Large intestine (tissue), 3 donors: ENCODE measurements around the gene RNF213. TPM values are rescaled to one million over a fixed set of nuclear protein-coding genes. Genes with fewer than 3 reads are reported as not detected.
"Not testable (repeated sequence)": the region's sequence is repeated elsewhere in the genome, so short reads cannot be mapped to it uniquely, and the experiment has no call there.

Experiments
- DNase-seq, 2 donors: peaks; one replicate each; pipeline versions ENCODE4 v3.0.0 to v3.0.0-alpha.2; 2013
- H3K27ac ChIP-seq: one replicate; pipeline ENCODE4 v1.5.1; 2013; ENCODE audit warnings: low read length
- H3K27me3 ChIP-seq: 2 replicates; pipeline ENCODE4 v1.6.1; 2013; ENCODE audit warnings: low read length; ENCODE audit not compliant: control insufficient read depth, insufficient read depth
- H3K36me3 ChIP-seq: 2 replicates; pipeline ENCODE4 v1.6.1; 2013; ENCODE audit warnings: low read length; ENCODE audit not compliant: control insufficient read depth, insufficient read depth
- H3K4me1 ChIP-seq: one replicate; pipeline ENCODE4 v1.6.1; 2013; ENCODE audit warnings: low read length; ENCODE audit not compliant: control insufficient read depth, insufficient read depth
- H3K4me3 ChIP-seq: one replicate; pipeline ENCODE4 v1.5.1; 2013; ENCODE audit warnings: low read length
- H3K9me3 ChIP-seq: one replicate; pipeline ENCODE4 v1.6.1; 2013; ENCODE audit warnings: mild to moderate bottlenecking, low read depth, low read length, moderate library complexity; ENCODE audit not compliant: control insufficient read depth
- WGBS: methylation state at CpG from one replicate; pipeline ENCODE4 v1.1.5; 2013; ENCODE audit warnings: low lambda C conversion rate; ENCODE audit not compliant: insufficient coverage; 5-methylcytosine and 5-hydroxymethylcytosine counted together
- polyA plus RNA-seq: library from polyadenylated mRNA; unstranded; fragments of 120-200 nt; gene quantifications from one replicate; pipeline ENCODE4 v1.2.1, GENCODE V29; 2013

Gene RNF213
- polyA plus RNA-seq, 1 donor: 103 TPM

DNA sequence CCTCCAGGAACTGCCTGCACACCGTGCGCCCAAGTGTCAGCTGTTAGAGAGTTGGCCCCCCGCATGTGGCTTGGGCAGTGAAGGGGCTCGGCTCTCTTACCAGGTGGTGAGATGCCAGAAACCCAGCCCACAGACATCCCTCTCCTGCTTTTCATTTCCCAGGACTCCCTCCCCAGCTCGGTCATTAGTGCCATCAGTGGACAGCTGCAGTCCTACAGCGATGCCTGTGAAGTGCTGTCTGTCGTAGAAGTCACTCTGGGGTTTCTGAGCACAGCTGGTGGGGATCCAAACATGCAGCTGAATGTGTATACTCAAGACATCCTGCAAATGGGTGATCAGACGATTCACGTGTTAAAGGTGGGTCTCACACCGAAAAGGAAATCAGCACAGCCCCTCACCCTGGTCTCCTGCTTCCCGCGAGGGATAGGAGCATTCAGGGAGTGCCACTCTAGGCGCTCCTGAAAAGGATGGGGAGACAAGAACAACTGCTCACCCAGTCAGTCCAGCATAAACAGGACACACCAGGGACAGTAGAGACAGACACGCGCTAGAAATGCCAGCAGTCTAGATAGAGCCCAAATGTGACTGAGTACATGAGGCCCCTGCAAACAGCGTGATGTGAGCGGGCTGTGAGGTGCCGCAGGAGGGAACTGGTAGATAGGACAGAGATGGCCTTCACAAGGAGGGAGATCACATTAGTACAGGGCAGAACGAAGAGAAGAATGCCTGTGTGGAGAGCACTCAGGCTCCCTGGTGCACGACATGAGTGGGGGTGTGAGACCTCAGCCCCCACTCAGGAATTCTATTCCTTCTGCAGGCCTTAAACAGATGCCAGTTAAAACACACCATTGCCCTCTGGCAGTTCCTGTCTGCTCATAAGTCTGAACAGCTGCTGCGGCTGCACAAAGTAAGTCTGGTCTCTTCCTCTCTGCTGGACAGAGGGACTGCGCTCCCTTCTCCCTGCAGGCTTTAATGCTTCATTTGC is 128.7 kb downstream of the RNF213 start:
- no peaks in the 10 kb centered on the region for H3K4me1 ChIP-seq
- no peaks in the 10 kb centered on the region for H3K9me3 ChIP-seq
- no peaks in the 10 kb centered on the region for H3K27me3 ChIP-seq
- no peak for DNase-seq
- no peak overlapping the region for H3K4me3 ChIP-seq
- peaks cover 84% of the 10 kb centered on the region for H3K36me3 ChIP-seq
- WGBS: no CpG with 5 or more reads among the region's 22 CpGs
- H3K27ac ChIP-seq: no peak overlapping the region

DNA sequence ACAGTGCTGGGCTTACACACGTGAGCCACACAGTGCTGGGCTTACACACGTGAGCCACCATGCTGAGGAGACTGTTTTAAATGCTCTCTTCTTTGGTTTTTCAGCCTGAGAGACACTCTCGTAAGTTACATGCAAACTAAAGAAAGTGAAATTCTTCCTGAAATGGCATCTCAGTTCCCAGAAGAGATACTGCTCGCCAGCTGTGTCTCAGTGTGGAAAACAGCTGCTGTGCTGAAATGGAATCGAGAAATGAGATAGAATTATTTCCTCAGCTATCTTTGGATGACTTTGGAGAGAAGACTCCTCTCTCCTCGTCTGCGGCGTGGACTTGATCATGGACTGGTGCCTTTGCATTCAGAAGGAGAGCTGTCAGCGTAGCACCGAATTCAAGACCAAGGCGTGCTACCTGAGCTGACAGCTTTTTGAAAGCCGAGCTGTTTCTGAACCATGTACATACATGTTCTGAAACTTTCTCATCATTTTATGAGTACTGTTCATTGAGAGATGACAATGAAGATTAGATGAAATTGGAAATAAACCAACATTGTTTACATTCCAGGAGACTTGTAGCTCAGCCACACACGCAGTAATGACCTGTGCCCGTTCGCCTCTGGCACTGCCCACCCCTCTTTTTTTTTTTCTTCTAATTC is 132.7 kb downstream of the RNF213 start:
- no peak overlapping the region for H3K27ac ChIP-seq
- 80% methylated on average over 2 of the region's 15 CpGs for WGBS
- H3K36me3 ChIP-seq: peaks cover 58% of the 10 kb centered on the region
- no peaks in the 10 kb centered on the region for H3K27me3 ChIP-seq
- peaks cover 9% of the 10 kb centered on the region for H3K4me1 ChIP-seq
- no peak overlapping the region for H3K4me3 ChIP-seq
- DNase-seq: no peak
- H3K9me3 ChIP-seq: no peaks in the 10 kb centered on the region

DNA sequence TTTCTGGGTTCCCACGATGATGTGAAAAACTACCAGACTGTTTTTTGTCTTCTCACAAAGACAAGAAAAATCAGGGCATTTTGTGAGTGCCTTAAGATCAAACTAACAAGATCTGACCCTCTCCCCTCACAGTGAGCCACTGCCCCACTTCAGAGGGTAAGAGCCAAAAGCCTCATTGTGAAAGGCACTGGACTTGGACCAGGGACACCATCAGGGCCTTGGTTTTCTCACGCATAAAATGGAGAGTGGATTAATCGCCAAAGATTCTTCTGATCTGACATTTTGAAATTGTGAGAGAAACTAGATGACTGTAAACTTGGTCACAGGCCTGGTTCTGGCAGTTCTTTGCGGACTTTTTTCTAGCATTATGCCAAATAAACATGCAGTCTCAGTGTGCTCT is 133.3 kb downstream of the RNF213 start:
- 100% methylated on average over 1 of the region's 4 CpGs for WGBS
- no peak overlapping the region for H3K27ac ChIP-seq

DNA sequence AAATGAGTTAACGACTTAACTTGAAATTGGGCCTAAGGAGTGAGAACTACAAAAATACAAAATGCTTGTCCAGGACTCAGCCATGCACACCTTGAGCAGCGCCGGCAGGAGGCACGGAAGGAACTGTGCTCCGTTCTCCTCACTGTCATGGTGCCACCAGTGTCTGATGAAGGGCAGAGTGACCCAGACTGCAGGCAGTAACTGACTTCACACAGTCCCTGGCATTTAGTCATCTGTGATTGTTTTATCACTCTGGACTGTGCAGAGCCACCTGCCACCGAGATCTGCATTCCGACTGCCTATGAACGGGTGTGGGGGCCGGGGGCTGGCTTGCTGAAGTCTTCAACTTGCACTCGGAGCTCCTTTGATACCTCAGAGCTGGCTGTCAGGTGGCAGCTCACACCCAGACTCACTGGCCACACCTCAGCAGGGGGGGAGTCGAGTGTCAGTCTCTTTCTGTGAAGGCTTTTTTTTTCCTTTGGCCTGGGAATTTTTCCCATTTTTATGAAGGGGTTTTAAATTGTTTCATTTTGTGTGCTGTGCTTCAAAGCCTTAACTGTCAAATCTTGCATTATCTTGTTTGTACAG is 134.1 kb downstream of the RNF213 start:
- no peaks in the 10 kb centered on the region for H3K9me3 ChIP-seq
- H3K36me3 ChIP-seq: peaks cover 44% of the 10 kb centered on the region
- DNase-seq: no peak
- no peak overlapping the region for H3K27ac ChIP-seq
- peaks cover 9% of the 10 kb centered on the region for H3K4me1 ChIP-seq
- no peak overlapping the region for H3K4me3 ChIP-seq
- WGBS: no CpG with 5 or more reads among the region's 11 CpGs
- H3K27me3 ChIP-seq: no peaks in the 10 kb centered on the region

More for the DNA sequence above, 133.3 kb downstream of the RNF213 start:
- H3K36me3 ChIP-seq: peaks cover 52% of the 10 kb centered on the region
- DNase-seq: no peak
- no peaks in the 10 kb centered on the region for H3K27me3 ChIP-seq
- H3K9me3 ChIP-seq: no peaks in the 10 kb centered on the region
- no peak overlapping the region for H3K4me3 ChIP-seq
- peaks cover 9% of the 10 kb centered on the region for H3K4me1 ChIP-seq

DNA sequence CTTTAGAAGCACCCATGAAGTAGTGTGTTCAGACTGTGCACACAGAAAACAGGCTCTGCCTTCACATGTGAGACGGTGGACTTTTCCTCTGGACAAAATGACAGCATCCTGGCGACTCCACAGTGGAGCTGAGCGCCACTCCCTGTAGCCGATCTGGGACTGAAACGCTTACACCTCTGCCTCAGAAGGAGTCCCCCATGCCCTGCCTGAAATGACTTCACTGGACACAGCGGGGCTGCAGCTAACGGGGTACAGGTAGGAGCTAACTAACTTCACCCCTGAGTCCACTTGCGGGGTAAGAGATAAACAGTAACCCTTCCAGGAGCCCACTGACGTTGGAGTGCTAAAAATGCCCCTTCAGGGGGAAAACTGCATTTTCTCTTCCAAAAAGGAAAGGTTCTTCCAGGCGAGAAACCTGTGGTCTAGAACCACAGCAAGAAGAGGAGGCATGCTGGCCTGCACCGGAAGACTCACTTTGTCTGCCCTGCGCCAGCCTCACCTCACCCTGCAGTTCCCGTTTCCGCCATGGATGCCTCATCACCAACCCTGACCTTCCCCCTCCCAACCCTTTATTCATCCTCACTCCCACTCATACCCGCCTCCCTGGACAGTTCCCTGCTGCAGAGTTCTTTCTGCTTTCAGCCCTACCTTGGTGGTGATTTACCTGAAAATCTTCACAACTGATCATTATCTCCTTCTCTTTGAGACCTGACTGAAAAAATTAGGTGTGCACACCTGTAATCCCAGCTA is 134.9 kb downstream of the RNF213 start:
- no peaks in the 10 kb centered on the region for H3K9me3 ChIP-seq
- peaks cover 9% of the 10 kb centered on the region for H3K4me1 ChIP-seq
- WGBS: no CpG with 5 or more reads among the region's 15 CpGs
- no peaks in the 10 kb centered on the region for H3K27me3 ChIP-seq
- H3K36me3 ChIP-seq: peaks cover 35% of the 10 kb centered on the region
- H3K4me3 ChIP-seq: no peak overlapping the region
- H3K27ac ChIP-seq: no peak overlapping the region
- no peak for DNase-seq

DNA sequence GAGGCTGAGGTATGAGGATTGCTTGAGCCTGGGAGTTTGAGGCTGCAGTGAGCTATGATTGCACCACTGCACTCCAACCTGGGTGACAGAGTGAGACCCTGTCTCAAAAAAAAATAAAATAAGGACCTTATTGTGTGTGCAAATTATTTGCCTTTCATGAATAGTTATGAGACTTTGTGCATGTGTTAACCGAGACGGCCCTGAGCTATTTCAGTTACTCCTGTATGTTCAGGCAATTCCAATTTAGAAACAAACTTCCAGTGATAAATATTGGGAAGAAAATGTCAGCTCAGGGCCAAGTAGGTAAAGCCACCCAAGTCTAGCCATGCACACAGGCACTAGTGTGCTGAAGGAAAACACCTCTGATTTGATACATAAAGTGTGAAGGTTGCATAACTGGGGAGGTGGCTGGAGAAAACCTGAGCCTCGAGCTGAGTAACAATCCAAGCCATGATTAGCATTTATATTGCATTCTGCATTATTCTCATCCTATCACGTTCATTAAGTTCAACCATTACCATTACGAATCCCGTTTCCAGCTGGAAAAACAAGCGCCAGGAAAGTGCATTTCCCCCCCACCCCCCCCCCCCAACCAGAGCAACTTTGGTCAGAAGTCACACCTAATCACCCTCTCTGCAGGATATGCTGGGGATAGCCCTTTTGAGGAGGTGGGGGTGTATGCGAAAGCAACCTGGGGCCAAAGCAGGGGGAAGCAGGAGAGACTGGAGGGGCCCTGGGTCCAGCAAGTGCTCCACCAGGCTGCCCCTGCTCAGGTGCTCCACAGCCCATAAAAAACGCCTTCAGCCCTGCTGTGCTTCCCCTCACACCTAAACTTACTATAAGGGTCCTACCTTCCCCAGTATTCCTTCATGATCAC is 135.7 kb downstream of the RNF213 start:
- Histone ChIP-seq H3K27me3 (no peaks in the 10 kb centered on the region), H3K9me3 (no peaks in the 10 kb centered on the region), H3K27ac (no peak overlapping the region), H3K36me3 (peaks cover 27% of the 10 kb centered on the region), H3K4me1 (peaks cover 9% of the 10 kb centered on the region), H3K4me3 (no peak overlapping the region)
- 0% methylated on average over 1 of the region's 9 CpGs for whole genome bisulfite sequencing
- no peak for DNase-seq

DNA sequence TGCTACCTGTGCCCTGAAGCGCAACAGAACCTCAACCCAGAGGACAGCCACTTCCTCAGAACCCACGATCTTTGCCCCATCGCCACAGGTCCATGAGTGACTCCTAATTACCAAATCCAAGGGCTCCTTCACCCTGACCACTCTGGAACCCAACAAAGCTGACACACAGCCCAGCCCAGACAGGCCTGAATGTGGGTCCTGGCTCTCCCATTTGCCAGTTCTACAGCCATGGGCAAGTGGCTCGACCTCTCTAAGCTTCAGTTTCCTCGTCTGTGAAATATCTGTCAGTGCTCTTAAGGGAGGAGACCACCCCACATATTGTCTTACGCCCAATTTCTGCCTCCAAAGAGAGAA is 136.4 kb downstream of the RNF213 start:
- WGBS: no CpG with 5 or more reads among the region's 6 CpGs
- Histone ChIP-seq H3K4me3 (no peak overlapping the region), H3K27me3 (no peaks in the 10 kb centered on the region), H3K9me3 (no peaks in the 10 kb centered on the region), H3K36me3 (peaks cover 24% of the 10 kb centered on the region), H3K27ac (no peak overlapping the region), H3K4me1 (peaks cover 9% of the 10 kb centered on the region)
- no peak for DNase-seq

DNA sequence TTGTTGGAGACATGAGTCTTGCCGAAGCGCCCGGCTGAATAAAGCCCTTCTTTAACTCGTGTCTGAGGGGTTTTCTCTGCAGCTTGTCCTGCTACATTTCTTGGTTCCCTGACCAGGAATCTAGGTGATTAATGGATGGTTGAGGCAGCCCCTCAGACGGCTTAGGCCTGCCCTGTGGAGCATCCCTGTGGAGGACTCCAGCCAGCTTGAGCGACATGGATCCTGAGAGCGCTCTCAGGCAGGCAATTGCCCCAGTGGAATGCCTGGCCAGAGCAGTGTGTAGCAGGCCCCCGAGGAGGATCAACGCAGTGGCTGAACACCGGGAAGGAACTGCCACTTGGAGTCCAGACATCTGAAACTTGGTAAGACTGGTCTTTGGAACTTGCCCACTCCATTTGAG is 137.0 kb downstream of the RNF213 start:
- WGBS: no CpG with 5 or more reads among the region's 10 CpGs
- Histone ChIP-seq H3K4me3 (no peak overlapping the region), H3K27me3 (no peaks in the 10 kb centered on the region), H3K4me1 (peaks cover 9% of the 10 kb centered on the region), H3K36me3 (peaks cover 24% of the 10 kb centered on the region), H3K27ac (no peak overlapping the region), H3K9me3 (no peaks in the 10 kb centered on the region)
- no peak for DNase-seq

DNA sequence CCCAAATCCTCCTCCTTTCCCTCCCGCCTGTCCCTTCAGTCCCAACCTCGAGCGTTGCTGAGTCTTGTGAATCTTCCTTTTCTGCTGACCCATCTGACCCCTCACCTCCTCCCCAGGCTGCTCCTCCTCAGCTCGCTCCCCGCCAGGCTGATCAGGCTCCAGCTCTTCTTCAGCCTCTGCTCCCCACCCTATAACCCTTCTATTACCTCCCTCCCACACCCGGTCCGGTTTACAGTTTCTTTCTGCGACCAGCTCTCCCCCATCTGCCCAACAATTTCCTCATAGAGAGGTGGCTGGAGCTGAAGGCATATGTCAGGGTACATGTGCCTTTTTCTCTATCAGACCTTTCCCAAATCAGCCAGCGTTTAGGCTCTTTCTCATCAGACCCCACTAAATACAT is 140.4 kb downstream of the RNF213 start:
- not testable (repeated sequence) for H3K9me3 ChIP-seq, H3K36me3 ChIP-seq, H3K27ac ChIP-seq, H3K4me1 ChIP-seq, H3K4me3 ChIP-seq, H3K27me3 ChIP-seq, DNase-seq
- no CpG with 5 or more reads among the region's 9 CpGs for WGBS
